ENCODE data around the gene ARL10. TPM values are rescaled to one million over a fixed set of nuclear protein-coding genes. Genes with fewer than 3 reads are reported as not detected.

Gene ARL10
- total RNA-seq, 1 experiment from 2014 or later = 1.1 TPM

- TF ChIP-seq CTCF (IDR thresholded peaks at IDR 0.05; ENCODE audit: unreplicated experiment) = no peak
- DNase-seq (ENCODE audit: unreplicated experiment) = no peak
- no peaks in the 10 kb centered on the region for H3K9me3 Mint-ChIP-seq (ENCODE audit: unreplicated experiment)
- no peak overlapping the region for H3K27ac Mint-ChIP-seq (ENCODE audit: low read depth, unreplicated experiment)
- H3K4me1 Mint-ChIP-seq (ENCODE audit: insufficient read depth, unreplicated experiment) = peaks cover 6% of the 10 kb centered on the region
- no peaks in the 10 kb centered on the region for H3K27me3 Mint-ChIP-seq (ENCODE audit: insufficient read depth, unreplicated experiment)
- intact Hi-C loops (cut with micrococcal nuclease) = no loop called here
- ChIA-PET POLR2A (interaction anchor here (2.0 kb wide), 1 partner anchor 9 kb away, joined by 9 read pairs; the partner anchor contains the start of gene KIAA1191), CTCF (interaction anchor here (0.6 to 1.8 kb wide), 5 partner anchors 8 to 48 kb away, joined by 3 to 5 read pairs (median 3); partner anchors contain the start of gene KIAA1191)
- no peaks in the 10 kb centered on the region for H3K36me3 Mint-ChIP-seq (ENCODE audit: insufficient read depth, unreplicated experiment)
- no peak overlapping the region for H3K4me3 Mint-ChIP-seq (ENCODE audit: unreplicated experiment)
- BruUV-seq (replicated peaks) = no TSS peak
These were observed 4.8 kb downstream of the ARL10 start for GRCh38 chr5:176369934-176370711.

GRCh38 chr5:176371621-176372539 lies 6.6 kb downstream of the ARL10 start:
- DNase-seq (ENCODE audit: unreplicated experiment) = peak; percentile 42

GRCh38 chr5:176373100-176373818 lies 8.0 kb downstream of the ARL10 start:
- H3K36me3 Mint-ChIP-seq (ENCODE audit: insufficient read depth, unreplicated experiment) = no peaks in the 10 kb centered on the region
- CTCF ChIA-PET = interaction anchor here (0.5 to 1.3 kb wide), 3 partner anchors 11 to 1772 kb away, joined by 4 to 5 read pairs (median 4); no protein-coding TSS in a partner anchor
- POLR2A ChIA-PET = interaction anchor here (0.6 to 1.8 kb wide), 4 partner anchors 11 to 16 kb away, joined by 3 to 10 read pairs (median 4); partner anchors contain the start of genes HIGD2A, KIAA1191 and NOP16
- H3K27ac Mint-ChIP-seq (ENCODE audit: low read depth, unreplicated experiment) = no peak overlapping the region
- H3K27me3 Mint-ChIP-seq (ENCODE audit: insufficient read depth, unreplicated experiment) = no peaks in the 10 kb centered on the region
- H3K4me1 Mint-ChIP-seq (ENCODE audit: insufficient read depth, unreplicated experiment) = peaks cover 6% of the 10 kb centered on the region
- no peak overlapping the region for H3K4me3 Mint-ChIP-seq (ENCODE audit: unreplicated experiment)
- DNase-seq (ENCODE audit: unreplicated experiment) = no peak
- intact Hi-C loops (cut with micrococcal nuclease) = no loop called here
- BruUV-seq (replicated peaks) = no TSS peak
- TF ChIP-seq CTCF (IDR thresholded peaks at IDR 0.05; ENCODE audit: unreplicated experiment) = no peak
- no peaks in the 10 kb centered on the region for H3K9me3 Mint-ChIP-seq (ENCODE audit: unreplicated experiment)

More at GRCh38 chr5:176371621-176372539, 6.6 kb downstream of the ARL10 start:
- Mint-ChIP-seq H3K4me3 (ENCODE audit: unreplicated experiment) (no peak overlapping the region), H3K27me3 (ENCODE audit: insufficient read depth, unreplicated experiment) (no peaks in the 10 kb centered on the region), H3K27ac (ENCODE audit: low read depth, unreplicated experiment) (no peak overlapping the region), H3K4me1 (ENCODE audit: insufficient read depth, unreplicated experiment) (peaks cover 6% of the 10 kb centered on the region), H3K36me3 (ENCODE audit: insufficient read depth, unreplicated experiment) (no peaks in the 10 kb centered on the region), H3K9me3 (ENCODE audit: unreplicated experiment) (no peaks in the 10 kb centered on the region)
- CTCF ChIA-PET = interaction anchor here (0.6 to 1.0 kb wide), 5 partner anchors 13 to 139 kb away, joined by 3 to 5 read pairs (median 3); no protein-coding TSS in a partner anchor
- BruUV-seq (replicated peaks) = no TSS peak
- POLR2A ChIA-PET = interaction anchor here (1.7 kb wide), 1 partner anchor 10 kb away, joined by 10 read pairs; the partner anchor contains the start of gene KIAA1191
- intact Hi-C loops (cut with micrococcal nuclease) = no loop called here
- no peak for TF ChIP-seq CTCF (IDR thresholded peaks at IDR 0.05; ENCODE audit: unreplicated experiment)

Measured in MCF 10A (cell line).